C4-2B (cell line): Measurements from ENCODE around the gene ARL8B.
A peak's percentile ranks its signal among the peaks of the same experiment; 100 is the strongest.

Source experiments
- H3K27ac ChIP-seq: fragments of 450-650 bp; 2 replicates; pipeline ENCODE4 v1.5.1; 2017
- CTCF ChIP-seq: fragments of 450-650 bp; conservative IDR thresholded peaks from 2 replicates; pipeline ENCODE4 v1.5.1; 2017; ENCODE audit warnings: mild to moderate bottlenecking
- ZFX ChIP-seq: fragments of 450-650 bp; IDR thresholded peaks from 2 replicates; pipeline ENCODE4 v1.6.1; 2017

Gene ARL8B

GRCh38 chr3:5205165-5205941 lies 83.3 kb downstream of the ARL8B start:
- H3K27ac ChIP-seq: no peak overlapping the region

DNA sequence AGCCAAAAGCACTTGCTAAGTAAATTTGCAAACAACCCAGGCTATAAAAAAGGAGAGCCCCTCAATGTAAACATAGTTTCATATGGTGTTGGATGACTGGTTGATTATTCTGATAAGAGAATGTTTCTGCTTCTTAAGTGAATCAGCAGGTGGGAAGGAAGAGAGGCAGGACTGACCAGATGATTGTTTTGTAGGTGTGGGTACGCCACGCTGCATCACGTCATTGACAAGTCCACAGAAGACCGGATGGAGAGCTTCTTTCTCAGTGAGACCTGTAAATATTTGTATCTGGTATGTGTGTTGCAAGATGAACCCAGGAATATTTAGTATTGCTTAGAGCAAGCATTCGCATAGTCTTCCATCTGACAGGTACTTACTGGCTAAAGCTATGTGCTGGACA lies 88.8 kb downstream of the ARL8B start:
- TF ChIP-seq CTCF (no peak), ZFX (no peak)
- no peak overlapping the region for H3K27ac ChIP-seq

More at GRCh38 chr3:5205165-5205941, 83.3 kb downstream of the ARL8B start:
- no peak for TF ChIP-seq CTCF
- TF ChIP-seq ZFX: no peak

DNA sequence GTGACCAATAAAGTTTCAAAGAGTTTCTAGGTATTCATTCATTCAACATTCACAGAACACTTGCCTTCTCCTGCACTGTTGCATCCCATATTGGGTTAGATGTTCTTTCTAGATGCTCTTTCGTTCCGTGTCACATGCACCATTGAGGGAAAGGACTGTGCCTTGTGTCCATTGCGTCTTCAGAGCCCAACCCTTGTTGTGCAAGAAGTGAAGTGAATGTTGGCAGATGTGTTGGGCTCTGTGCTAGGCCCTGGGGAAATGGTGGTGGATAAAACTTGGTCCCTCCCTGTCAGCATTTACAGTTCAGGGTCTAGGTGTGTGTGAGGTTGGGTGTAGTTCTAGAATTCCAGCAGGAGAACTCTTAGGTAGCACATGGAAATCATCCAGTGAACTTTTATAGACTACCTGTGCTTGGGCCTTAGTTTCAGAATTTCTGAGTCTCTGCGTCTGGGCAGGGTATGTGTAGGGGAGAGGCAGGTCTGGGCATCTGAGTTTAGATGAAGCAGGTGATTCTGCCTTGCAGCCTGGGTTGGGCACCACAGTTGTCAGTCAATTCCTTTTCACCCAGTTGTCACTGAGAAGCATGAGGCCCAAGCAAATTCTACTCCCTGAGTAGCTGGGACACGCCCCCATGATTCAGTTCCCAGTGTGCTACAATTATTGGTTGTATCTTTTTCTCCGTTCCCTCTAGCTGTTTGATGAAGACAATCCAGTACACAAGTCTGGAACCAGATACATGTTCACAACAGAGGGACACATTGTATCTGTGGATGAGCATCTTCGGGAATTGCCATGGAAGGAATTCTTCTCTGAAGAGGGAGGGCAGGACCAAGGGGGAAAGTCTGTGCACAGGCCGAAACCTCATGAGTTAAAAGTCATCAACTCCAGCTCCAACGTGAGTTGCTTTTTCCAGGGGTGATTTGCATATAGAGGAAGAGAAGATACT lies 90.8 kb downstream of the ARL8B start:
- H3K27ac ChIP-seq: peak overlapping the region; percentile 27
- no peak for TF ChIP-seq ZFX
- TF ChIP-seq CTCF: no peak

- TF ChIP-seq ZFX (no peak), CTCF (no peak)
- H3K27ac ChIP-seq: no peak overlapping the region
Measured at GRCh38 chr3:5213574-5213966, 91.5 kb downstream of the ARL8B start.

DNA sequence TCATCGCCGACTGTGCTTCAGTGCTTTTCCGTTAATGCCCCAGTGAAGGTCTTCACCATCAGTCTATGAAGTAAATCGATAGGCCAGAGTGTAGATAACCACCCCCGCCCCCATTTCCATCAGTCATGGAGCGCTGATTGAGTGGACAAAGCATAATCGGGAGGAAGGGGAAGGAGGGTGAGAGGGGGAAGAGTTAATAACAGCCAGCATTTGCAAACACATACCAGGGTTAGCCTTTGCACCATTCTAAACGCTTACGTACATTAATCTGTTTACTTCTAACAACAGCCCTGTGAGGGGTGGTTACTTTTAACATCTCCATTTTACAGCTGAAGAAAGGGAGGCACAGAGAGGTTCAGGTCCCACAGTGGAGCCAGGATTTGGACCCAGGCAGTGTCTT lies 92.3 kb downstream of the ARL8B start:
- TF ChIP-seq CTCF (no peak), ZFX (no peak)
- no peak overlapping the region for H3K27ac ChIP-seq

DNA sequence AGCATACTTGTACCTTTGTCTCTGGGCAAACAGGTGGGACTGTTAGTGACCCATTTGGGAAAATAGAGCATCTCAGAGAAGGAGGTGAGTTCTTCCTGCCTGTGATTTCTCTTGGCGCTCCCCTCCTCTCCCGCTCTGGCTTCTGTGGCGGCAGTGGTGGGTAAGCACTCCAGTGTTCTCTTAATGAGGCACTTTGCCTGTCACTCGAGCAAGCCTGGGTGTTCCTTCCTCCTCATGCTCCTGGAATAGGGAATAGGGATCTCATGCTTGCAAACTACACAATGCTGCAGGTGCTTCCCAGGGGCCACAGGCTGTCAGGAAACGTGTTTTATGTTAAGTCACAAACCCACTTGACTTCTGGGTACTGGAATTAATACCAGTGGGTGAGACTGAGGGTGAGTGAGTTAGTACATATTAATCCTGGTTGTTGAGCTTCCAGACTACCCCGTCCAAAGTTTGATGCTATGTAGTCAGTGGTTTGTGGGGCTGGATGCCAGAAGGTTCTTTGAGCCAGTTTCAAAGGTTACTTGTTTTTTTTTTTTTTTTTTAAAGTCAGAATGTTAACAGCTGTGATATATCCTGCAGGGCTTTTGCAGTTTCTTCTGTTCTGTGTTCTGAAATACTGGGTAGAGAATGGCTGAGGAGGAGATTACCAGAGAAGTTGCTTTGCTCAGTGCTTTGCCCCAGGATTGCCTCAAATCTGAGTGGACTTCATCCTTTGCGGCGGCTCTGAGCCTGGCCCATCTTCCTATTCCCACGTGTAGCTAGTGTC lies 95.9 kb downstream of the ARL8B start:
- TF ChIP-seq ZFX: no peak
- no peak for TF ChIP-seq CTCF
- no peak overlapping the region for H3K27ac ChIP-seq
